HEK293 (cell line): ENCODE results near the gene TDRD1.

ENCODE experiments used
- CTCF ChIP-seq: fragments of 450-650 bp; formaldehyde crosslinking; IDR thresholded peaks from 2 replicates; pipeline ENCODE4 v1.5.1; 2016; ENCODE audit warnings: missing biosample characterization, missing genetic modification characterization
- PRDM1 ChIP-seq: fragments of 450-650 bp; formaldehyde crosslinking; IDR thresholded peaks from 2 replicates; pipeline ENCODE4; 2016; ENCODE audit warnings: missing biosample characterization, missing genetic modification characterization
- REST ChIP-seq: fragments of 450-650 bp; formaldehyde crosslinking; IDR thresholded peaks from 2 replicates; pipeline ENCODE4 v1.5.1; 2016; ENCODE audit warnings: missing biosample characterization, missing genetic modification characterization
- TRIM28 ChIP-seq: IDR thresholded peaks from 2 replicates; pipeline ENCODE4 v1.6.1; 2011; ENCODE audit warnings: low read length, control low read depth, borderline replicate concordance
- YY1 ChIP-seq: fragments of 450-650 bp; formaldehyde crosslinking; IDR thresholded peaks from 2 replicates; pipeline ENCODE4 v1.5.1; 2018; ENCODE audit warnings: missing biosample characterization, missing genetic modification characterization
- ZNF132 ChIP-seq: fragments of 450-650 bp; formaldehyde crosslinking; IDR thresholded peaks from 2 replicates; pipeline ENCODE4 v1.5.1; 2017; ENCODE audit warnings: missing biosample characterization, missing genetic modification characterization, borderline replicate concordance
- ZNF138 ChIP-seq: fragments of 450-650 bp; formaldehyde crosslinking; IDR thresholded peaks from 2 replicates; pipeline ENCODE4 v1.5.1; 2016; ENCODE audit warnings: missing biosample characterization, missing genetic modification characterization, borderline replicate concordance
- ZNF324 ChIP-seq: fragments of 450-650 bp; formaldehyde crosslinking; IDR thresholded peaks from 2 replicates; pipeline ENCODE4 v1.5.1; 2016; ENCODE audit warnings: missing biosample characterization, missing genetic modification characterization
- ZNF747 ChIP-seq: fragments of 450-650 bp; formaldehyde crosslinking; IDR thresholded peaks from 2 replicates; pipeline ENCODE4 v1.5.1; 2016; ENCODE audit warnings: missing biosample characterization, missing genetic modification characterization

- TF ChIP-seq ZNF324 (tag by site-specific recombination) (no peak), ZNF747 (tag by site-specific recombination) (no peak), CTCF (tag by site-specific recombination) (no peak), PRDM1 (no peak), ZNF132 (tag by site-specific recombination) (no peak), REST (tag by site-specific recombination) (no peak), YY1 (tag by site-specific recombination) (no peak), ZNF138 (tag by site-specific recombination) (no peak), TRIM28 (no peak)
Measured at GRCh38 chr10:114261076-114261475, 81.9 kb downstream of the TDRD1 start.
